K562 (cell line): ENCODE data around the gene LENG8. TPM values are rescaled to one million over a fixed set of nuclear protein-coding genes. Genes with fewer than 3 reads are reported as not detected.

Source experiments
- ATAC-seq: fragments of 200-7000 bp; cut with Tn5 transposase; 3 replicates; pipeline ENCODE4 v1.9.1; 2020; ENCODE audit warnings: moderate library complexity
- BruUV-seq: library from RNA; stranded (reverse); fragments of 400-500 nt; replicated peaks from 2 replicates; lab custom pipeline; 2021; lab: Mats Ljungman, UMichigan
- CTCF ChIA-PET: fragments of 300-600 bp; formaldehyde crosslinking; extraction: SDS; loops from one replicate; lab custom pipeline; 2021; ENCODE audit warnings: low intra/inter-chr PET ratio; lab: Yijun Ruan, JAX
- POLR2A ChIA-PET: fragments of 300-600, 350-650 bp; sonication (Branson Sonifier 250); formaldehyde crosslinking; extraction: SDS; loops from one replicate; lab custom pipeline; 2021; ENCODE audit warnings: antibody characterized with exemption, inconsistent platforms; lab: Yijun Ruan, JAX
- DNase-seq, 4 experiments: peaks; one replicate each; pipeline versions ENCODE4 v3.0.0 to v3.0.0-alpha.2; 2011 to 2018; ENCODE audit warnings: low spot score in 3 of 4, mixed read lengths in 3 of 4; ENCODE audit errors: extremely low read depth in 1 of 4
- FAIRE-seq: peaks from 2 replicates; lab custom pipeline; 2011; peaks lifted over from hg19 to GRCh38; lab: Jason Lieb, UNC
- H2AFZ ChIP-seq: 2 replicates; pipeline ENCODE4 v1.6.0; 2011; ENCODE audit warnings: low read depth, low read length, control low read depth, inconsistent platforms
- H3K27ac ChIP-seq: fragments of 200-600 bp; 3 replicates; pipeline ENCODE4 v1.8.0; 2011; ENCODE audit warnings: low read depth, mild to moderate bottlenecking, control low read depth, inconsistent platforms, low read length, moderate library complexity, mixed read lengths; ENCODE audit errors: extremely low read depth
- H3K27me3 ChIP-seq, 2 experiments: fragments of 300-600 bp in 1 of 2; 2 replicates in 1 of 2; 3 replicates in 1 of 2; pipeline versions ENCODE4 v1.6.0 to v1.8.0; 2011; ENCODE audit warnings: inconsistent platforms in 2 of 2, low read length in 2 of 2, mild to moderate bottlenecking in 1 of 2, mixed read lengths in 1 of 2, moderate library complexity in 1 of 2; ENCODE audit not compliant: control insufficient read depth in 2 of 2, insufficient read depth in 2 of 2
- H3K36me3 ChIP-seq: fragments of 300-600 bp; 3 replicates; pipeline ENCODE4 v1.8.0; 2011; ENCODE audit warnings: mild to moderate bottlenecking, low read length, inconsistent platforms; ENCODE audit not compliant: control insufficient read depth, insufficient read depth
- H3K4me1 ChIP-seq, 2 experiments: fragments of 200-600 bp in 1 of 2; replicated peaks in 1 of 2; 2 replicates in 1 of 2; 3 replicates in 1 of 2; pipeline versions ENCODE4 v1.5.1 to v1.8.0; 2011; ENCODE audit warnings: inconsistent platforms in 2 of 2, low read length in 2 of 2, mild to moderate bottlenecking in 1 of 2, mixed read lengths in 1 of 2, moderate library complexity in 1 of 2; ENCODE audit not compliant: control insufficient read depth in 2 of 2, insufficient read depth in 2 of 2
- H3K4me2 ChIP-seq: 2 replicates; pipeline ENCODE4 v1.6.1; 2011; ENCODE audit warnings: low read length, control low read depth, inconsistent platforms, mixed read lengths; ENCODE audit not compliant: insufficient read depth
- H3K4me3 ChIP-seq: fragments of 200-600 bp; sonication (generic), shearing (Covaris generic); 2 replicates; pipeline ENCODE4 v1.5.1; 2016; ENCODE audit warnings: control low read depth, inconsistent platforms
- H3K79me2 ChIP-seq: fragments of 200-600 bp; 3 replicates; pipeline ENCODE4 v1.8.0; 2011; ENCODE audit warnings: low read length, inconsistent platforms; ENCODE audit not compliant: control insufficient read depth, insufficient read depth
- H3K9ac ChIP-seq, 2 experiments: 2 replicates each; pipeline versions ENCODE4 v1.6.0 to v1.6.1; 2011; ENCODE audit warnings: low read depth in 2 of 2, low read length in 2 of 2, control low read depth in 1 of 2, inconsistent platforms in 1 of 2, mild to moderate bottlenecking in 1 of 2, mixed read lengths in 1 of 2; ENCODE audit not compliant: insufficient read depth in 1 of 2
- H3K9me1 ChIP-seq: one replicate; pipeline ENCODE4 v1.6.0; 2011; ENCODE audit warnings: inconsistent platforms, mild to moderate bottlenecking, low read length, moderate library complexity; ENCODE audit not compliant: control insufficient read depth, insufficient read depth
- H3K9me3 ChIP-seq: replicated peaks from 2 replicates; pipeline ENCODE4 v1.5.1; 2011; ENCODE audit warnings: low read depth, low read length, inconsistent platforms; ENCODE audit not compliant: control insufficient read depth, insufficient read depth
- H4K20me1 ChIP-seq: replicated peaks from 2 replicates; pipeline ENCODE4 v1.6.1; 2011; ENCODE audit warnings: low read length, inconsistent platforms, mixed read lengths; ENCODE audit not compliant: control insufficient read depth, insufficient read depth
- BCL6 ChIP-seq: fragments of 250-450 bp; sonication (Bioruptor Pico); IDR thresholded peaks from 2 replicates; pipeline ENCODE4 v1.4.0; 2020
- CBFB ChIP-seq: sonication (generic); formaldehyde crosslinking; IDR thresholded peaks from 2 replicates; pipeline ENCODE4 v1.4.0; 2020; ENCODE audit warnings: mild to moderate bottlenecking, missing genetic modification reagents
- CBX1 ChIP-seq: sonication (generic); IDR thresholded peaks from 2 replicates; pipeline ENCODE4 v1.6.1; 2016; ENCODE audit warnings: antibody characterized with exemption, low read depth, mild to moderate bottlenecking
- CCAR2 ChIP-seq: fragments of 200-400 bp; formaldehyde crosslinking; IDR thresholded peaks from 2 replicates; pipeline ENCODE4 v1.6.1; 2017; ENCODE audit warnings: mild to moderate bottlenecking, low read depth, low read length
- CREB5 ChIP-seq: fragments of 250-450 bp; sonication (Bioruptor Pico); IDR thresholded peaks from 2 replicates; pipeline ENCODE4 v1.5.0; 2020; ENCODE audit warnings: mild to moderate bottlenecking
- LEF1 ChIP-seq: fragments of 450-650 bp; IDR thresholded peaks from 2 replicates; pipeline ENCODE4 v1.6.1; 2016; ENCODE audit warnings: mild to moderate bottlenecking
- MED1 ChIP-seq: sonication (generic); formaldehyde crosslinking; IDR thresholded peaks from 2 replicates; pipeline ENCODE4 v1.8.1; 2023; ENCODE audit warnings: missing genetic modification reagents, borderline replicate concordance
- NFRKB ChIP-seq: fragments of 450-650 bp; IDR thresholded peaks from 2 replicates; pipeline ENCODE4 v1.6.1; 2016; ENCODE audit warnings: low read depth
- NONO ChIP-seq, 2 experiments: fragments of 200-400 bp in 1 of 2; fragments of 450-650 bp in 1 of 2; formaldehyde crosslinking in 1 of 2; IDR thresholded peaks; 2 replicates each; pipeline ENCODE4 v1.6.1; 2017; ENCODE audit warnings: low read depth in 2 of 2, mild to moderate bottlenecking in 2 of 2, moderate library complexity in 2 of 2, low read length in 1 of 2
- SAFB ChIP-seq: fragments of 200-400 bp; formaldehyde crosslinking; IDR thresholded peaks from 2 replicates; pipeline ENCODE4 v1.6.1; 2017; ENCODE audit warnings: low read depth, low read length, borderline replicate concordance
- SETDB1 ChIP-seq: IDR thresholded peaks from one replicate; pipeline ENCODE4 v1.6.1; 2012; ENCODE audit warnings: low read length, control low read depth, inconsistent platforms
- TAF15 ChIP-seq: fragments of 200-400 bp; formaldehyde crosslinking; IDR thresholded peaks from 2 replicates; pipeline ENCODE4 v1.6.1; 2017; ENCODE audit warnings: mild to moderate bottlenecking, low read depth, low read length, moderate library complexity
- ZBTB1 ChIP-seq: sonication (generic); formaldehyde crosslinking; IDR thresholded peaks from 2 replicates; pipeline ENCODE4 v1.8.1; 2023; ENCODE audit warnings: missing genetic modification reagents, low read depth, mild to moderate bottlenecking, borderline replicate concordance
- ZNF146 ChIP-seq: IDR thresholded peaks from one replicate; pipeline ENCODE4 v1.6.1; 2018; ENCODE audit warnings: missing compliant biosample characterization; ENCODE audit not compliant: unreplicated experiment
- ZNF217 ChIP-seq: sonication (generic); formaldehyde crosslinking; IDR thresholded peaks from 2 replicates; pipeline ENCODE4 v1.8.0; 2022; ENCODE audit warnings: mild to moderate bottlenecking, missing genetic modification reagents
- ZNF232 ChIP-seq: sonication (generic); formaldehyde crosslinking; IDR thresholded peaks from 2 replicates; pipeline ENCODE4 v1.8.0; 2022; ENCODE audit warnings: mild to moderate bottlenecking, missing genetic modification reagents
- ZNF589 ChIP-seq: fragments of 200-800 bp; sonication (Bioruptor generic); IDR thresholded peaks from 2 replicates; pipeline ENCODE4 v1.6.1; 2016; ENCODE audit warnings: low read depth, missing genetic modification characterization, missing compliant biosample characterization
- WGBS: fragments of 100-300 bp; shearing (Covaris generic); methylation state at CpG from one replicate; pipeline ENCODE4 v1.1.6; 2016; ENCODE audit warnings: low coverage, mixed read lengths; ENCODE audit not compliant: insufficient coverage; ENCODE audit errors: missing lambda C conversion rate; 5-methylcytosine and 5-hydroxymethylcytosine counted together
- in situ Hi-C: fragments of 300-500 bp; cut with MboI; formaldehyde crosslinking; loops from 4 replicates; pipeline ENCODE4 v1.15.0; 2018; ENCODE audit warnings: inconsistent platforms, mixed read lengths
- intact Hi-C: fragments of 100-400 bp; cut with micrococcal nuclease; formaldehyde crosslinking; loops from 2 replicates; pipeline ENCODE4 v1.14.2; 2022
- polyA plus RNA-seq, 8 experiments: library from polyadenylated mRNA; depleted of rRNA in 4 of 8; stranded (reverse) in 5 of 8; unstranded in 3 of 8; fragments of >200 nt; fragmentation: Nextera tagmentation in 2 of 8; fragmentation: Illumina TruSeq in 1 of 8; extraction: Ambion mirVana in 2 of 8; extraction: Trizol in 1 of 8; gene quantifications; 2 replicates each; pipeline versions ENCODE4 v1.2.1 to v1.2.3, GENCODE V29; 2011 to 2014; ENCODE audit warnings: inconsistent platforms in 1 of 8, missing spikeins in 1 of 8
- total RNA-seq, 7 experiments: library from RNA; depleted of rRNA in 6 of 7; stranded (reverse); fragments of >200 nt in 6 of 7; fragmentation: Illumina TruSeq in 2 of 7; extraction: Trizol in 2 of 7; gene quantifications; 2 replicates each; pipeline versions ENCODE4 v1.2.1 to v1.2.3, GENCODE V29; 2011 to 2021; ENCODE audit warnings: low replicate concordance in 1 of 7

Gene LENG8
- total and polyA plus RNA-seq, 9 of the 15 experiments (the other 6 are each of a cell fraction or from before 2014, with no cell fraction given) = 0.74 to 146 (median 28.1) TPM

GRCh38 chr19:54489341-54489740, 40.3 kb downstream of the LENG8 start:
- no peaks in the 10 kb centered on the region for H3K9me3 ChIP-seq
- ChIA-PET POLR2A (no interaction called here), CTCF (interaction anchor here (0.6 kb wide), 1 partner anchor 192 kb away, joined by 5 read pairs; no protein-coding TSS in a partner anchor)
- H3K9me1 ChIP-seq = no peaks in the 10 kb centered on the region
- no peak overlapping the region for H3K4me3 ChIP-seq
- FAIRE-seq (no peak), ATAC-seq (no peak), DNase-seq (no peak)
- BruUV-seq = no TSS peak
- peaks cover 19 to 45% of the 10 kb centered on the region in 2 experiments; a peak in 4 of 5 replicates for H3K27me3 ChIP-seq
- H3K9ac ChIP-seq = no peak overlapping the region
- in situ Hi-C loops = loop anchor here (10.0 kb wide), 1 partner anchor 185 kb away; no protein-coding TSS in a partner anchor
- no peak overlapping the region for H2AFZ ChIP-seq
- no peaks in the 10 kb centered on the region for H3K79me2 ChIP-seq
- intact Hi-C loops = no loop called here
- no peaks in the 10 kb centered on the region; the same call in 1 of the 2 replicates for H4K20me1 ChIP-seq
- TF ChIP-seq TAF15 (no peak), CBX1 (no peak), MED1 (CRISPR knock-in tag) (no peak), ZNF589 (no peak), BCL6 (CRISPR knock-in tag) (no peak), SETDB1 (no peak), ZNF217 (no peak), CBFB (CRISPR knock-in tag) (no peak), ZNF146 (CRISPR knock-in tag) (no peak), CCAR2 (no peak), CREB5 (no peak), ZBTB1 (CRISPR knock-in tag) (no peak), LEF1 (no peak), SAFB (no peak), NFRKB (no peak), ZNF232 (CRISPR knock-in tag) (no peak), NONO (IDR thresholded peaks at IDR 0.05; ENCODE audit: low read depth in 2 of 2, low read length in 1 of 2) (no peak)
- WGBS = 3% methylated on average over 7 of the region's 7 CpGs
- H3K4me2 ChIP-seq = no peak overlapping the region
- no peaks in the 10 kb centered on the region; a peak in 1 of 5 replicates for H3K4me1 ChIP-seq
- no peak overlapping the region for H3K27ac ChIP-seq
- H3K36me3 ChIP-seq = no peaks in the 10 kb centered on the region
